K562 (cell line): Measurements from ENCODE around the gene NDC1. TPM values are rescaled to one million over a fixed set of nuclear protein-coding genes. Genes with fewer than 3 reads are reported as not detected.

ENCODE experiments used
- CREM ChIP-seq: IDR thresholded peaks from 2 replicates; pipeline ENCODE4 v1.6.1; 2014; ENCODE audit warnings: antibody characterized with exemption, low read depth
- EP300 ChIP-seq: IDR thresholded peaks from 2 replicates; pipeline ENCODE4 v1.6.1; 2012; ENCODE audit warnings: low read length, improper control_type of control experiment
- GATAD2A ChIP-seq: fragments of 450-650 bp; IDR thresholded peaks from 2 replicates; pipeline ENCODE4 v1.6.1; 2017
- HIVEP1 ChIP-seq: fragments of 250-450 bp; sonication (Bioruptor Pico); IDR thresholded peaks from 2 replicates; pipeline ENCODE4 v1.4.0; 2020; ENCODE audit warnings: mild to moderate bottlenecking
- RB1 ChIP-seq: fragments of 450-650 bp; IDR thresholded peaks from 2 replicates; pipeline ENCODE4 v1.6.1; 2017; ENCODE audit warnings: low read depth, mild to moderate bottlenecking
- RFX5 ChIP-seq: IDR thresholded peaks from 2 replicates; pipeline ENCODE4 v1.6.1; 2011; ENCODE audit warnings: low read depth, mild to moderate bottlenecking, improper control_type of control experiment, low read length
- YBX1 ChIP-seq: fragments of 450-650 bp; IDR thresholded peaks from 2 replicates; pipeline ENCODE4 v1.7.1; 2016; ENCODE audit warnings: mild to moderate bottlenecking
- ZNF12 ChIP-seq: sonication (generic); formaldehyde crosslinking; IDR thresholded peaks from 2 replicates; pipeline ENCODE4 v1.4.0; 2020; ENCODE audit warnings: mild to moderate bottlenecking, missing genetic modification reagents
- ZNF212 ChIP-seq: fragments of 450-650 bp; formaldehyde crosslinking; IDR thresholded peaks from 2 replicates; pipeline ENCODE4 v1.4.0; 2020; ENCODE audit warnings: mild to moderate bottlenecking
- ZNF274 ChIP-seq: IDR thresholded peaks from 2 replicates; pipeline ENCODE4 v1.6.1; 2011; ENCODE audit warnings: low read depth, mild to moderate bottlenecking, low read length, moderate library complexity, borderline replicate concordance
- ZNF445 ChIP-seq: fragments of 250-450 bp; sonication (Bioruptor Pico); IDR thresholded peaks from 2 replicates; pipeline ENCODE4 v1.4.0; 2020; ENCODE audit warnings: low read depth, mild to moderate bottlenecking, moderate library complexity
- ZNF644 ChIP-seq: fragments of 200-800 bp; sonication (Bioruptor generic); IDR thresholded peaks from 2 replicates; pipeline ENCODE4 v1.6.1; 2016; ENCODE audit warnings: low read depth, missing genetic modification characterization, missing compliant biosample characterization
- polyA plus RNA-seq, 8 experiments: library from polyadenylated mRNA; depleted of rRNA in 4 of 8; stranded (reverse) in 5 of 8; unstranded in 3 of 8; fragments of >200 nt; fragmentation: Nextera tagmentation in 2 of 8; fragmentation: Illumina TruSeq in 1 of 8; extraction: Ambion mirVana in 2 of 8; extraction: Trizol in 1 of 8; gene quantifications; 2 replicates each; pipeline versions ENCODE4 v1.2.1 to v1.2.3, GENCODE V29; 2011 to 2014; ENCODE audit warnings: inconsistent platforms in 1 of 8, missing spikeins in 1 of 8
- total RNA-seq, 7 experiments: library from RNA; depleted of rRNA in 6 of 7; stranded (reverse); fragments of >200 nt in 6 of 7; fragmentation: Illumina TruSeq in 2 of 7; extraction: Trizol in 2 of 7; gene quantifications; 2 replicates each; pipeline versions ENCODE4 v1.2.1 to v1.2.3, GENCODE V29; 2011 to 2021; ENCODE audit warnings: low replicate concordance in 1 of 7
- TF ChIP-seq, protein P1 (sequence below), 2 experiments: fragments of 450-650 bp in 1 of 2; sonication (generic) in 1 of 2; formaldehyde crosslinking in 1 of 2; IDR thresholded peaks; 2 replicates each; pipeline versions ENCODE4 v1.7.1 to v1.9.0; 2016 to 2022; ENCODE audit warnings: inconsistent platforms in 1 of 2, mild to moderate bottlenecking in 1 of 2, missing genetic modification reagents in 1 of 2

The NDC1 gene
- total and polyA plus RNA-seq, 9 of the 15 experiments (the other 6 are each of a cell fraction or from before 2014, with no cell fraction given): 26.9 to 102 (median 64.5) TPM

GRCh38 chr1:53837924-53838653, at the start of gene NDC1 (continued):
- TF ChIP-seq, protein P1, sequence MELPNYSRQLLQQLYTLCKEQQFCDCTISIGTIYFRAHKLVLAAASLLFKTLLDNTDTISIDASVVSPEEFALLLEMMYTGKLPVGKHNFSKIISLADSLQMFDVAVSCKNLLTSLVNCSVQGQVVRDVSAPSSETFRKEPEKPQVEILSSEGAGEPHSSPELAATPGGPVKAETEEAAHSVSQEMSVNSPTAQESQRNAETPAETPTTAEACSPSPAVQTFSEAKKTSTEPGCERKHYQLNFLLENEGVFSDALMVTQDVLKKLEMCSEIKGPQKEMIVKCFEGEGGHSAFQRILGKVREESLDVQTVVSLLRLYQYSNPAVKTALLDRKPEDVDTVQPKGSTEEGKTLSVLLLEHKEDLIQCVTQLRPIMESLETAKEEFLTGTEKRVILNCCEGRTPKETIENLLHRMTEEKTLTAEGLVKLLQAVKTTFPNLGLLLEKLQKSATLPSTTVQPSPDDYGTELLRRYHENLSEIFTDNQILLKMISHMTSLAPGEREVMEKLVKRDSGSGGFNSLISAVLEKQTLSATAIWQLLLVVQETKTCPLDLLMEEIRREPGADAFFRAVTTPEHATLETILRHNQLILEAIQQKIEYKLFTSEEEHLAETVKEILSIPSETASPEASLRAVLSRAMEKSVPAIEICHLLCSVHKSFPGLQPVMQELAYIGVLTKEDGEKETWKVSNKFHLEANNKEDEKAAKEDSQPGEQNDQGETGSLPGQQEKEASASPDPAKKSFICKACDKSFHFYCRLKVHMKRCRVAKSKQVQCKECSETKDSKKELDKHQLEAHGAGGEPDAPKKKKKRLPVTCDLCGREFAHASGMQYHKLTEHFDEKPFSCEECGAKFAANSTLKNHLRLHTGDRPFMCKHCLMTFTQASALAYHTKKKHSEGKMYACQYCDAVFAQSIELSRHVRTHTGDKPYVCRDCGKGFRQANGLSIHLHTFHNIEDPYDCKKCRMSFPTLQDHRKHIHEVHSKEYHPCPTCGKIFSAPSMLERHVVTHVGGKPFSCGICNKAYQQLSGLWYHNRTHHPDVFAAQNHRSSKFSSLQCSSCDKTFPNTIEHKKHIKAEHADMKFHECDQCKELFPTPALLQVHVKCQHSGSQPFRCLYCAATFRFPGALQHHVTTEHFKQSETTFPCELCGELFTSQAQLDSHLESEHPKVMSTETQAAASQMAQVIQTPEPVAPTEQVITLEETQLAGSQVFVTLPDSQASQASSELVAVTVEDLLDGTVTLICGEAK (IDR thresholded peaks at IDR 0.05): peak; percentile 94
- TF ChIP-seq, protein P1 (CRISPR knock-in tag; IDR thresholded peaks at IDR 0.05): no peak
- TF ChIP-seq ZNF644 (peak; percentile 99), EP300 (peak; percentile 52), ZNF274 (no peak), RB1 (peak; percentile 89), CREM (peak; percentile 96), YBX1 (no peak), RFX5 (no peak), ZNF12 (no peak; the same call in none of the 2 replicates), HIVEP1 (CRISPR knock-in tag) (peak; percentile 85; the same call in 1 of the 2 replicates), ZNF212 (peak; percentile 72; the same call in 1 of the 2 replicates), GATAD2A (peak; percentile 59; the same call in 1 of the 2 replicates), ZNF445 (peak; percentile 21; the same call in 1 of the 2 replicates)
